Stimulated activated CD8-positive, alpha-beta memory T cell treated with anti-CD3 and anti-CD28 coated beads, Interleukin-12 subunit alpha, Interleukin-12 subunit beta, amount 100 ng/mL, for 24 hours (primary cell): Measurements from ENCODE around the gene LDLRAP1.

Experiments used
- DNase-seq: peaks from one replicate; pipeline ENCODE4 v3.0.0-alpha.2; 2020; ENCODE audit errors: extremely low read depth

Gene LDLRAP1

DNA sequence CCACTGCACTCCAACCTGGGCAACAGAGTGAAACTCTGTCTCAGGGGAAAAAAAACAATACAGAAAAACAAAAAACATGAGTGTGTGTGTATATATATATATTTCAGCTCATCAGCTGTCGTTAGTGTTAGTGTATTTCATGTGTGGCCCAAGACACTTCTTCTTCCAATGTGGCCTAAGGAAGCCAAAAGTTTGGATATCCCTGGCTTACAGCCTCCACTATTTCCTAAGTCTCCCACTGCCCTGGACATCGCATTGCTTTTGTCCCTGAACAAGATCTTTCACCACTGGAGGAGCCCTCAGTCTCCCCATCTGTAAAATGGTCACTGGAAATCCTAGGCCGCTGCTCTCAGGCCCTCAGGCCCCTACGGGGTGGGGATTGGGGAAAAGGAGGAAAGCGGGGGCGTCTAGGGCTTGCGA is 391 bp upstream of the LDLRAP1 start:
- no peak for DNase-seq

DNA sequence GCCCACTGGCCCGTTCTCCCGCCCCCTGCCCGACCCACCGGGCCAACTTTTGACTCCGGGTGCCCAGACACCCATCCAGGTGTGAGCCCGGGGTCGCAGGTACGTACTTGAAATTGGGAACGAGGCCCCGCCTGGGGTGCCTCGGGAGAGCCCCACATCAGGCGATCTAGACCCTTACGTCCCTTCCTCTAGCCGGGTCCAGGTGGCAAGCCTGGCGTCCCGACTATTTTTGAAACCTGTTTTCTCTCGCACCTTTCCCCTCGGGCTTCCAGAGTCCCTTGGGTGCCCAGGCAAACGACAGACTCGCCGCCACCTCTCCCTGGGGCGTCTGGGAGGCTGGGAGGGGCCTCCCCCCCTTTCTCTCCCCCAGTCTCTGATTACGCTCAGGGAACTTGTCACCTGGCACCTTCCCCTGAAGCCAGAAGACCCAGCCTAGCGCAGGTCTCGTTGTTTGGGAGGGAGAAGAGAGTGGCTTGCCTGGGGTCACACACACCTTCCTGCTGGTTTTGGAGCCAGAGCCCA is 898 bp downstream of the LDLRAP1 start:
- no peak for DNase-seq

DNA sequence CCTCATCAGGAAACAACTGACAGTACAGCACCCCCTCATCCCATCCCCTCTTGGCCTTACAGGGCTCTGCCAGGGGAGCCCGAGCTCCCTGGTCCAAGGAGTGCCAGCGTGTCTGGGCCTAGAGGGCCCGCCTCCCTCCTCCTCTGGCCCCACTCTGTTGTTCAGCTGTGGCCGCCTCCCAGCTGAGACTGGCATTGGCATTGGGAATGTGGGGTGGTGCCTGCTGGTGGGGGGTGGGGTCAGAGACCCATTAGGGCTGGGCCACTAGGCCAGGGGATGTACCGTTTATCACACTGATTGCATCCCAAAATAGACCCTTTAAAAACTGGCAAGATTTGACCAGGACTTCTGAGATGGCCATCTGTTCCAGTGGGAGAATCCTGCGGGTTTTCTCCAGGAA is 1.4 kb downstream of the LDLRAP1 start:
- DNase-seq, result no peak

DNA sequence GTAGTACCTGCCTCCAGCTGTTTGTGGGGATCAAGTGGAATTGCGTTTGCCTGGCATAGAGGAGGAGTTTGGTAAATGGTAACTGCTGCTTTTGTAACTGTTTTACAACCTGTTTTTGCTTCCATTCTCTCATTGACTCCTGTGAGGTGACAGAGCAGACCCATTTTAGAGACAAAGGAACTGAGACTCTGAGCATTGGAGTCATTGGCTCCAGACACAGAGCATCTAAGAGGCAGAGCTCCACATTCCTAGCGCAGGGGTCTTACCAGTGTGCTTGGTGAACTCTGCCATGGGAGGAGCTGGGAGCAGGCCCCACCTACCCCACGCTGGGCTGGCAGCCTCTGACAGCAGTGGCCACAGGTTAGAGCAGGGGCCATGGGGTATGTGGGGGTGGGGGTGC is 2.4 kb downstream of the LDLRAP1 start:
- no peak for DNase-seq

DNA sequence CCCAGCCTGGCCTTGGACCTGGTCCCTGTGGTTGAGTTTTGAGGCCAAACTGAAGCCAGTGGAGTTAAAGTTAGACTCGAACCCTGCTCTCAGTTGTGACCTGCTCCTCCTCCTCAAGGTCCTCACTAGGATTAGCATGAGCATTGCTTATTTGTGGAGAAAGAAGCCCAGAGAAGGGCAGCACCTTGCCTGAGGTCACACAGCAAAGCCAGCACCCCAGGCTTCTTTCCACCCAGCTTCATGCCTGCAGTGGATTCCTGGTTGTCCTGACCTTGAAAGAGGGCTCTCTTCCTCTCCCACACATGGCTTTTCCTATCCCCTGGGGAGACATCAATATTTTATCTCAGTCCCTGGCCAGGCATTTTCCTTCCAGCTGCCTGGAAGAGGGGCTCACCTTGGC is 2.8 kb downstream of the LDLRAP1 start:
- DNase-seq, result no peak

DNA sequence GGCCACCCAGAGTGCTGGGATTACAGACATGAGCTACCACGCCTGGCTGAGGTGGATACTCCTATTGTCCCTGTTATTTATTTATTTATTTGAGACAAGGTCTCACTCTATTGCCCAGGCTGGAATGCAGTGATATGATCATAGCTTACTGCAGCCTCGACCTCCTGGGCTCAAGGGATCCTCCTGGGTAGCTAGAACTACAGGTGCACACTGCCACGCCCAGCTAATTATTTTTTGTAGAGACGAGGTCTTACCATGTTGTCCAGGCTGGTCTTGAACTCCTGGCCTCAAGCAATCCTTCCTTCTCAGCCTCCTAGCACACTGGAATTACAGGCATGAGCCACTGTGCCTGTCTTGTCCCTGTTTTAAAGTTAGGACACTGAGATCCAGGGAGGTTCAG is 5.2 kb downstream of the LDLRAP1 start:
- no peak for DNase-seq

DNA sequence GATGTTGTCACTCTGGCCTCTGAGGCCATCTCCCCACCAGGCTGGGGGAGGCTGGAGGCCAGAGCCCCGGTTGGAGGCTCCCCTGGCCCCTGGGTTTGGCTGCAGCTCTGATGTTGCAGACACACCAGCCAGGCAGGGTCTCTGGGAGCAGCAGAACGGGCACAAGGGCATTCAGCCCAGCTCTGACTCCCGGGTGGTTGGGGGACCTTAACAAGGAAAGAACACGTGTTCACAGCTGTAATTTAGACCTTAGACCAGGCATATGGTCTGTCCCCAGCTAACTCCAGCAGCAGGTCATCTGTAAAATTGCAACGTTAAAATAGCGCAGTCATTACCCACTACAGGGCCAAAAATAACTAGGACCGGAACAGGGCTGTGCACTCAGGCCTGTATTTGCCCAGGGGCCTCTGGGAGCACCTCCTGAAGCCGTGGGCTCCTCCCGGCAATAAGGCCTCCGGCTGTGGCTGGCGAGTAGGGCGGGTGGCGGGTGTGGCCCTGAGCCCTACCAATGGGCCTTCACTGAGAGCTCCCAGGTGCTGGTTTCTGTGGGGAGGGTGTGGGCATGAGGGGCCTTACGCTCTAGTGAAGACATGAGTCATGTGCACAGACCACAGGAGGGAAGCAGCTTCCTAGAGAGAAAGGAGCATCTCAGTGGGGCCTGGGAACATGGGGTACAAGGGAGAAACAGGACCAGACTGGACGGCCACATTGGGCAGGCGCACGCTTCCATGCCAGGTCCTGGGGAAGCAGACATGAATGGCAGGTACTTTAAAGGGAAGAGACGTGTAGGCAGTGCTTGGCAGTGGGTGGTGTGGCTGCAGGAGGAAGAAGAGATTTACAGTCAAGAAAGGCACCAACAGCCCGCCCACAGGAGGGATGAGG is 6.1 kb downstream of the LDLRAP1 start:
- DNase-seq, result peak; percentile 76

DNA sequence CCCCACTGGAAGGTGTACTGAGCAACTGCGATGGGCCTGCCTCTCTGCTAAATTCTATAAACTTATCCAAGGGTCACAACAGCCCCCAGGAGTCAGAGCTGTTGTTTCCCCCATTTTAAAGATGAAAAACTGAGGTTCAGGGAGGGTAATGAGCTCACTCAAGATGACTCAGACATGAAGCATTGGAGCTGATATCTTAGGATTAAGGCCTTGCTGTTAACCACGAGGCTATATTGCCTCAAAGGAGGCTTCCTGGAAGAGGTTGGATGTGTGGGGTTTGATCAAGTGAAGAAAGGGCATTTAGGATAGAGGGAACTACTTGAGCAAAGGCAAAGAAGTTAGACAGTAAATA is 6.7 kb downstream of the LDLRAP1 start:
- no peak for DNase-seq

DNA sequence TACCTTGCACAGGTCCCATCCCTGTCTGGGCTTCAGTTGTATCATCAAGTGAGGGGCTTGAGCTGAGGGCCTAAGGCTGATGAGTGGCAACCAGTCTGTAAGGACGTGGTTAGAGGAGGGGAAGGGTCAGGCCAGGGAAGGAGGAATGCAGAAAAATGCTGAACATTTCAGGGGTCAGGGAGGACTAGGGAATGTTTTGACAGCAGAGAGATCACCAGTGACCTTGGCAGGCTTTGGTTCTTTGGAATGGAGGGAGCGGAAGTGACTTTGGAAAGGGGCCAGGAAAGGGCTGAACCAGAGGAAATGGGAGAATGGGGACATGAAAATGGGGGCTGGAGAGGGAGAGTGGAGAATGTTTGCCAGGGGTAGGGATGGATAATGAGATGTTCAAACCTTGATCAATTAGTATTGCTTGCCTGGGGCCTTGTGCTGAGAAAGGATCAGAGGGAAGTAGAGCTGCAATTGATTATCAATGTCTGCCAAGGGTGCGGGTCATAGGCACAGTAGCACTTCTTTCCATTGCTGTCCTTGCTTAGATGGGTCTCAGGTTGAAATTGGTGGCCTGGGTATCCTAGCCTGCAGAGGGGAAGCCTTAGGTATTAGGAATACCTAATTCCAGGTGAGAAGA is 7.4 kb downstream of the LDLRAP1 start:
- DNase-seq, result no peak

DNA sequence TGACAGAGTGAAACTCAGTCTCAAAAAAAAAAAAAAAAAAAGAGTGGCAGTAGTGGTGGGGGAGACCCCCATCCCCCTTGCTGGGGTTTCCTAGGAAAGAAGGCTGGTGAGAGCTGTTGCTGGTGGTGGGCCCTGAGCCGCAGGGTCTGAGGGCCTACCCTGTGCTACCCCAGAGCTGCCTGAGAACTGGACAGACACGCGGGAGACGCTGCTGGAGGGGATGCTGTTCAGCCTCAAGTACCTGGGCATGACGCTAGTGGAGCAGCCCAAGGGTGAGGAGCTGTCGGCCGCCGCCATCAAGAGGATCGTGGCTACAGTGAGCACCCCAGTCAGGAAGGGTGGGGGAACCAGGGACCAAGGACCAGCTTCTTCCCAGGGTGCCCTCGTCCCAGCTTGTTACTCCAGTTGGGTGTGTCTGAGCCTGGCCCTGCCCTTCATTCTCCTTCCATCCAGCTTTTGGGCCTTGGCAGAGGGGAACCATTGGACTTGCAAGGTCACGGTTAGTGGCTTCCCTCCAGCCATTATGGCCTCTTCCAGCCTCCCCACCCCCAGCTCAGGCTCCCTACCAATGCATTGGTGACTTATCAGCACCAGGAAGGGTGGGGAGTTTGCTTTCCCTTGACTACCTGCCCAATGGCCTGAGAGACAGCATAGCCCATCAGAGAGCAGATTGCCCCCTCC is 10.5 kb downstream of the LDLRAP1 start:
- no peak for DNase-seq

DNA sequence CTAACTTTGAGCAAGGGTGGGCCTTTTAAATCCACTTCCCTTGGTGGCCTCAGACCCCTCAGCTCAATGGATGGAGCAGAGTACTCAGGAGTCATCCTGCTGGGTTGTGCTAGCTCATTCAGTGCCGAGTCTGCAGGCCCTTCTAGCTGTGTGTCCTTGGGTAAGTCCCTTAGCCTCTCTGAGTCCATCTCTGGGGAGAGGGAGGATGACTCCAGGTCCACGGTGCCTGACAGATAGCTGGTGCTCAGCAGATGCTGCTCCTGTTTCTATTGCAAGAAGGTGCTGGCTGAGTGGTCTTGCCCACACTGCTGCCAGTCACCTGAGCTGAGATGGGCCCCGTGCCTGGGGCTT is 11.0 kb downstream of the LDLRAP1 start:
- no peak for DNase-seq

DNA sequence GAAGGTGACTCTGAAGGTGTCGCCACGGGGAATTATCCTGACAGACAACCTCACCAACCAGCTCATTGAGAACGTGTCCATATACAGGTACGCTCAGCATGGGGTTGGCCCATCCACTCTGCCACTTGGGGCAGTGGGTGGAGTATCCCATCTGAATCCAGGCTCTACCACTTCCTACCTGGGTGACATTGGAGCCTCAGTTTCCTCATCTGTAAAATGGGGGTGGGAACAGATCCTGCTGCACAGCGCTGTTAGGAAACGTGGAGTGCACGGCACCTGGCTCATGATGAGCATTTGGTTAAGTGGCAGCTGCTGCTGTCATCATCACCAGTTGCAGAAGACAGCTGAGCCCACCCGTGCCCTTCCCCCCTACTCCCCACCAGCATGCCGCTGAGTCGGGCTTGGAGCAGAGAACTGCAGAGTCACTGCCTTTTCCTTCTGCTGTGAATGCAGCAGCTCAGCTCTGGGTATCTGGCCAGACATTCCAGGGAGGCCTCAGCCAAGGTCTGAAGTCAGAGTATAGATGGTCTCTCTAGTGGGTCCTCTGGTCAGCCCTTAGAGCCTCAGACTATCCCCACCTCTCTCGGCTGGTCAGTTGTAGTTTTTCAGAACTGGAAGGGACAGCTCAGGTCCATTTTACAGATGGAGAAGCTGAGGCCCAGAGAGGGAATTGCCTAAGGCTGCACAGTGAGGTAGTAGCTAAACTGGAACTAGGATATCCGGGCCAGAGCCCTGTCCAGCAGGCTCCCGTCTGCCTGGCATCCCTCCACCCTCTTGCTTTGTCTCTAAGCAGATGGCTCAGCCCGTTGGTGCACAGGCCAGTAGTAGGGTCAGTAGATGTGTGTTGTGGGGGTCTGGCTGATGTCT is 11.7 kb downstream of the LDLRAP1 start:
- no peak for DNase-seq

DNA sequence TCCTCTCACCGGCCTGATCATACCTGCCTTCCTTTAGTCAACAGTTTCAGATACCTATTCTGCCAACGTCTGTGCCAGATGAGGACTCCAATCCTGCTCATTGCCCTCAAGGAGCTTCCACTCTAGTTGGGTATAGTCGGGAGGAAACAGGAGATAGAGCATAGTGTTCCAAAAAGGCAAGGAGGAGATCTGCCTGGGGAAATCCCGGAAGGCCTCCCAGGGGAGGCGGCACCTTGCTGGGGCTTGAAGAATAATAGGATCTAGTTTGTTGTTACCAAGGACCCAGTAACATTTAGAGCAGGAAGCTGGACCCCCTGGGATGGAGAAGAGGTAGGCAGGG is 12.3 kb downstream of the LDLRAP1 start:
- no peak for DNase-seq

DNA sequence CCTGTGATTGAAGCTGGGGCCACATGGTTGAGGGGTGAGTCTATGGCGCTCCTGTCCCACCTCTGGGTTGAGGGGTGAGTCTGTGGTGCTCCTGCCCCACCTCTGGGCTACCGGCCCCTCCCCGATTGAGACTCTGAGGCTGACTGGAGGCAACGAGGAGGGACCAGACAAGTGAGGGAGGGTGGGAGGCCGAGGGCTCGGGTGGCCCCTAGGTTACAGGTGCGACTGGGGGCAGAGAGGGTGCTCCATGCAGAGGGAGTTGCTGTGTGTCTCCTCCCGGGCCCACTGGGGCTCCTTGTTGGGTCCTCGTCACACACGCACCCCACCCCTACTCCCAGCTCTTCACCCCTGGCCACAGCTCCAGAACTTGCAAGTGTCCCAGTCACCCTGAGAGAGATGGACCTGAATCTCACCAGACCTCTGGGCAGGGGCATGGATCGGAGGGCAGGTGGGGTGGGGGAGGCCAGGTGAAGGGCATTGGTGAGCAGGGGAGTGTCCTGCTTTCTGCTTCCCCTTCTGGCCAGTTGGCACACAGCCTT is 12.8 kb downstream of the LDLRAP1 start:
- DNase-seq, result no peak

DNA sequence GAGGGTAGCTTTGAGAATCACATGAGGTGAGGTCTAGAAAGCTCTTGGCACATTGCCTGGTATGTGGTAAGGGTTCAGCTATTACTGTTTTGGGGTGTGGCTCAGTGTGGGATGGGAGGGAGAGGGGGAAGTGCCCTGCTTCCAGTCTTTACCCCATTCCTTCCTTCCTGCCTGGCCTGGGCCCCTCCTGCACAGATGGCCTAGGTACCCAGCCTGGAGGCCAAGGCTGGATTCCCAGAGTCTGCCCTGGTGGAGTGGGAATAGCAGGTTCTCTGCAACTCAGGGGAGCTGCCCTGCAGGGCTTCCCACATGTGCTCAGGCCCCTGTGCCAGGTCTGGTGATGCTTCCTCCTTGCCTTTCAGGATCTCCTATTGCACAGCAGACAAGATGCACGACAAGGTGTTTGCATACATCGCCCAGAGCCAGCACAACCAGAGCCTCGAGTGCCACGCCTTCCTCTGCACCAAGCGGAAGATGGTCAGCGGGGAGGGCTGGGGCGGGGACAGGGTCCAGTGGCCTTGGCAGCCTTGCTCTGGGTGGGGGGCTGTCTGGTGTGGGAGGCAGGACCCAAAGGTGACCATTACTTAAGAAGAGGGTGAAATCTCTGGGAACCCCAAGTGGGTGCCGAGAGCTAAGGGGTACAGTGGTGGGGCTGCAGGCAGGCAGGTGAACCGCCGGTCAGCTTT is 13.5 kb downstream of the LDLRAP1 start:
- DNase-seq, result no peak

DNA sequence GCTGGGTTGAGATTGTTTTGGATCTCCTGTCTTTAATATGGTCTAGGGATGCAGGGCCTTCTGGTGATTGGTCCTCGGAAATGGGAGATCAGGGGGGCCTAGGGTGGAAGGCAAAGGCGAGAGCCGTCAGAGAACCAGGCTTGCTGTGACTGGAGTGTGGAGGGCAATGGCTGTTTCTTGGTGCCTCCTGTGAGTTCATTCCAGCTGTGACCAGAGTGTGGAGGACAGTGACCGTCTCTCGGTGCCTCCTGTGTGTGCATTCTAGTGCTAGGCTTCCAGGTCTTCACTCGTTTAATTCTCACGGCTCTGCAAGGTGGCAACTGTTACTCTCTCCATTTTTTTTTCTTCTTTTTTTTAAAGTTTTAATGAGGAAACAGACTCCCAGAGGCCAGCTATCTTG is 14.1 kb downstream of the LDLRAP1 start:
- no peak for DNase-seq

DNA sequence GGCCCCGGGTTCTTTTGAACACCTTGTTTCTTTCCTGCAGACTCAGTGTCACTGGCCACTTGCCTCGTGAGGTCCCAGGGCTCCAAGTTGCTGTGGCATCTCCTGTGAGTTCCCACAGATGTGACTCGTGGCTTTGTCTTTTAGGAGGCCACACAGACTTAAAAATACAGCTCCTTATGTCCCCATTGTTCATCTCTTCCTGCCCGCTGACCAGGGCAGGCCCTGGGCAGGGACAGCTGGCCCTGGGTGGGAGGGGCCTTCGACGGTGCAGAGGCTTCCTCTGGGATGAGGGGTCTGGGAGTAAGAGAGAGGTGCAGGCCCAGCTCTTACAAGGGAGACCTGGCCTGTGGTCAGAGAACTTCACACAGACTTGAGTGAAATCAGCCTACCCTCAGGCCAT is 15.6 kb downstream of the LDLRAP1 start:
- DNase-seq, result no peak

DNA sequence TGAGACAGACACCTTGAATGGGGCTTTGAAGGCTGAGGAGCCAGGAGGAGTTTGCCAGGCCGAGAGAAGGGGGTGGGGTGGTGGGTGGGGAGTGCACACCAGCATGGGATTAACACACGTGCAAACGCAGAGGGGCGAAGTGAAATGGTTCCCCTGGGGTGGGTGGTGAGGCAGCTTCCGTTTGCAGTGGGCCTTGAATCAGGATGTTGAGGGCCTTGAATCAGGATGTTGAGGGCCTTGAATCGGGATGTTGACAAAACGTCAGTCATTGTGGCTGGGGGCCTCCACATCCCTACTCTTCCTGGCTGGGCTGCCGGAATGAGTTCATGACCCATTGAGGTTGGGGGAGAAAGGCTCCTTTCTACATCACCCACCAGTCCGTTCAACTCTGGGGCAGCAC is 16.6 kb downstream of the LDLRAP1 start:
- no peak for DNase-seq

DNA sequence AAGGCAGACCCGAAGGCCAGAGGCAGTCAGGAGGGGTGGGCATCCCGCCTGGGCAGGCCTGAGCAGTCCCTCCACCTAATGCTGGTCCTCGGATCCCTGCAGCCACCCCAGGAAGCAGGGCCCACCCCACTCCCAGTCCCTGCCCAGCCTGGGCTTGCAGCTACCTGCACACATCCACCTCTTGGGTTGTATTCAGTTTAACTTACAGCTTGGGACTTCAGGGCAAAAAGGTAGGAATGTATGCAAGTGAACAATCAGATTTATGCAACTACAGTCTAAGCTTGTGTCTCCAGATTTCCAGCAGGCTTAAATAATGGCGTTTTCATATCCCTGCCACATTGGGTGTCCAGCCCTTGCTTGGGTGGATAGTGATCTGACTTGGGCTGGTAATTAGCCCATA is 17.4 kb downstream of the LDLRAP1 start:
- no peak for DNase-seq

DNA sequence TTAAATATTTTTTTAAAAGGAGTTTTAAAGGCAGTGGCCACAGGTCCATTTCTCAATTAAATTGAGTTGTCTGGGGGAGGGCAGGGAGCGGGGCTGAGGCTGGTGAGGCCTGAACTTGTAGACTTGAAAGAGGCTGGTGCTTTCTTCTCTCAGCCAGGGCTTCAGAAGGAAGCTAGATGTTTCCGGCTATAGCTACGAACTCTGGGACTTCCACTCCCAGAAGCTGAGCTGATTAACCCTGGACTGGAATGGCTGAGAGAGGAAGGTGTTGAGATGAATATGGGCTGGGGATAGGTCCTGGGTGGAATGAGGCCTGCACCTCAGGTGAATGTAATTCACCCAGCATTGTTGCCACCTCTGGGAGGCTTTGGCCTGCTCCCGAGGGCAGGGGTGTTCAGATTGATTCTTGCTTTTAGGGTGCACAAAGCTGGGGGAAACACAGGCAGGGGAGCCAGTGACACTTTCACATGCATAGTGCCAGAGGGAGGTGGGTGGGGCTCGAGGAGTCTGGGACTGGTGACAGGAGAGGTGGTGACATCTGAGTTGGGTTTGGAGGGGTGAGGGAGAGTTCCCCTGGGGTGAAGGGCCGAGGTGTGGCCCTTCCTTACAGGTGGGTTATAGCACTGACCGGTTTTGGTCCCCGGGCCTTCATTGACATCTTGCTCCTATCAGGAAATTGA is 18.2 kb downstream of the LDLRAP1 start:
- no peak for DNase-seq
